Spleen (tissue), 11 donors: Measurements from ENCODE around the gene ASCL5. TPM values are rescaled to one million over a fixed set of nuclear protein-coding genes. Genes with fewer than 3 reads are reported as not detected.

Source experiments
- DNase-seq: peaks from one replicate; pipeline ENCODE4 v3.0.0-alpha.2; 2020
- H3K27ac ChIP-seq, 8 donors: fragments of 200-600 bp; sonication (generic) in 7 of 8; 1 replicate in 4 of 8; 2 replicates in 4 of 8; pipeline versions ENCODE4 v1.5.0 to v1.8.0; 2016 to 2021; ENCODE audit warnings: inconsistent platforms in 4 of 8, mild to moderate bottlenecking in 4 of 8, moderate library complexity in 1 of 8
- H3K27me3 ChIP-seq, 7 donors: fragments of 200-600 bp; sonication (generic) in 6 of 7; replicated peaks in 1 of 7; 1 replicate in 4 of 7; 2 replicates in 3 of 7; pipeline versions ENCODE4 v1.5.0 to v1.8.0; 2016 to 2021; ENCODE audit warnings: inconsistent platforms in 3 of 7, mild to moderate bottlenecking in 1 of 7
- H3K36me3 ChIP-seq, 6 donors: fragments of 200-600 bp; sonication (generic) in 5 of 6; 1 replicate in 4 of 6; 2 replicates in 2 of 6; pipeline versions ENCODE4 v1.5.0 to v1.8.0; 2016 to 2021; ENCODE audit warnings: inconsistent platforms in 2 of 6
- H3K4me1 ChIP-seq, 6 donors: fragments of 200-600 bp; sonication (generic) in 5 of 6; 1 replicate in 3 of 6; 2 replicates in 3 of 6; pipeline versions ENCODE4 v1.5.0 to v1.8.0; 2016 to 2021; ENCODE audit warnings: inconsistent platforms in 3 of 6
- H3K4me3 ChIP-seq, 8 donors: fragments of 200-600 bp; sonication (generic) in 7 of 8; 1 replicate in 4 of 8; 2 replicates in 4 of 8; pipeline versions ENCODE4 v1.5.0 to v1.8.0; 2016 to 2021; ENCODE audit warnings: inconsistent platforms in 4 of 8, mild to moderate bottlenecking in 4 of 8, moderate library complexity in 2 of 8
- H3K9me3 ChIP-seq, 8 donors: fragments of 200-600 bp; sonication (generic) in 7 of 8; 1 replicate in 4 of 8; 2 replicates in 4 of 8; pipeline versions ENCODE4 v1.5.0 to v1.8.0; 2016 to 2021; ENCODE audit warnings: inconsistent platforms in 4 of 8
- POLR2A ChIP-seq, 3 donors: fragments of 450-650 bp; IDR thresholded peaks; one replicate each; pipeline ENCODE4 v1.5.1; 2017; ENCODE audit warnings: antibody characterized with exemption in 3 of 3, mild to moderate bottlenecking in 1 of 3
- POLR2AphosphoS5 ChIP-seq, 3 donors: sonication (generic); formaldehyde crosslinking; IDR thresholded peaks; one replicate each; pipeline ENCODE4 v1.5.1; 2017; ENCODE audit warnings: antibody characterized with exemption in 3 of 3
- WGBS, 5 donors: extraction: QIAGEN DNeasy Blood & Tissue Kit in 3 of 5; methylation state at CpG; one replicate each; pipeline versions ENCODE4 v1.1.5 to v1.1.7; 2013 to 2018; 5-methylcytosine and 5-hydroxymethylcytosine counted together
- intact Hi-C: fragments of 100-400 bp; cut with DNase I; formaldehyde crosslinking; loops from one replicate; pipeline ENCODE4 v1.15.0; 2023; ENCODE audit warnings: low total_unique reads
- polyA plus RNA-seq, 3 donors: library from polyadenylated mRNA; stranded (reverse); fragments of 200-250 nt; gene quantifications; one replicate each; pipeline ENCODE4 v1.2.1, GENCODE V29; 2013
- total RNA-seq, 7 donors: library from RNA; depleted of rRNA in 3 of 7; stranded (reverse); fragments of >200 nt in 3 of 7; fragmentation: NEBNext Ultra II Directional in 4 of 7; extraction: Animal tissue kit (Norgen Biotek cat#: 25700) in 4 of 7; gene quantifications; one replicate each; pipeline versions ENCODE4 v1.1.0 to v1.2.1, GENCODE V29; 2016 to 2021
- TF ChIP-seq, protein P1 (sequence below), 11 experiments: fragments of 200-600 bp in 7 of 11; fragments of 450-650 bp in 4 of 11; sonication (generic) in 4 of 11; IDR thresholded peaks in 8 of 11; conservative IDR thresholded peaks in 3 of 11; 1 replicate in 7 of 11; 2 replicates in 4 of 11; pipeline versions ENCODE4 v1.4.0 to v1.8.0; 2016 to 2021; ENCODE audit warnings: antibody characterized with exemption in 11 of 11, inconsistent platforms in 4 of 11, mild to moderate bottlenecking in 1 of 11
- donor health status: healthy with polysubstance abuse.
- donor health status: DM: no; HTN: no; CAD: no; lungs with moderate emphysema.
- donor health status: DM: no; HTN: no; CAD: no.
- donor health status: Bipolar disorder and iron deficiency.
- donor health status: healthy.
- donor health status: DM: no; HTN: no; CAD: no.
- donor health status: DM: yes; HTN: yes; CAD: no.

ASCL5 gene
- total and polyA plus RNA-seq, 10 donors: 0.06 to 0.85 (median 0.09) TPM; not detected in 6

DNA sequence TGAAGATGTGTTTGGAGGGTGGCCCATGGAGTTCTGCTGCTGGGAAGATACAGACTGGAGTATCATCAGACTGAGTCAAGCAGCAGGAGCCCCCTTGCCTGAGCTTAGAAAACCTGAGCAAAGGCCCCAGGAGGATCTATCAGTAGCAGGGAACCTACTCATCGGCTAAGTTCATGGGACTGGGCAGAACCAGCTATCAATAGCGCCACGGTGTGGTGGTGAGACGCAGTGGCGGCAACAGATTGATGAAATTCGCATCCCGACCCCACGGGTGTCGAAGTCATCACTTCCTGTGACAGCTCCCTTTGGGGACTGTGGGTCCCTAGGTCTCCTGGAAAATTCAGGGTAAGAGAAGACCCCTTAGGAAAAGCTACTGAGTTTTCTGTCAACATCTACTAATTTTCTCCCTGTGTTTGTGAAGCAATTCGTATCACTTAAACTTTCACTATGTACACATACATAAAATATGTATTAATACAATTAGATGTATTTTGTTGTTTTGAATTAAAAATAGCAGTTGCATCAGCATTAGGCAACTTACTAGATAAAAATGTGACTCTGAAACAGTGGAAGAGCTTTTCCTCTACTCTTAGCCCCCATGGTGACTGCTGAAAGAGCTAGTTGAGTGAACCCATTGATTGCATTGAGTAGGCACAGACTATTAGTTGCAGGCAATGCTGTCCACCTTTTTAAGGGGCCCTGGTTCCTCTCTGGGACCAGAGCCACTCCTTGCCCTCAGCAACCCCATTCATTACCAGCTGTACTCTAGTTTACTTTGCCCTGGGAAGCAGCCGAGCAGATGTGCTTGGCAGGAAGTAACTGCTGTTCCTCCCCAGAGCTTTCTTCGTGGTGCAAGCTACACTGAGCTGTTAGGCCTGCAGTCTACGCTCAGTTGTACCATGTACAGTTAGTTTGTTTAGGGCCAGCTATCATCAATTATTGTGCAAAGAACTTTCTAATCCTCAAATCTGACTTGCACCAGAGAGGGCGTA, 7.5 kb downstream of the ASCL5 start:
- Histone ChIP-seq H3K27ac (no peak overlapping the region), H3K4me1 (peaks cover 0 to 20% (median 10%) of the 10 kb centered on the region in 6 donors), H3K27me3 (peaks cover 0 to 36% (median 14%) of the 10 kb centered on the region in 7 donors), H3K9me3 (no peaks in the 10 kb centered on the region), H3K4me3 (no peak overlapping the region), H3K36me3 (no peaks in the 10 kb centered on the region)
- no peak for DNase-seq
- TF ChIP-seq, protein P1, sequence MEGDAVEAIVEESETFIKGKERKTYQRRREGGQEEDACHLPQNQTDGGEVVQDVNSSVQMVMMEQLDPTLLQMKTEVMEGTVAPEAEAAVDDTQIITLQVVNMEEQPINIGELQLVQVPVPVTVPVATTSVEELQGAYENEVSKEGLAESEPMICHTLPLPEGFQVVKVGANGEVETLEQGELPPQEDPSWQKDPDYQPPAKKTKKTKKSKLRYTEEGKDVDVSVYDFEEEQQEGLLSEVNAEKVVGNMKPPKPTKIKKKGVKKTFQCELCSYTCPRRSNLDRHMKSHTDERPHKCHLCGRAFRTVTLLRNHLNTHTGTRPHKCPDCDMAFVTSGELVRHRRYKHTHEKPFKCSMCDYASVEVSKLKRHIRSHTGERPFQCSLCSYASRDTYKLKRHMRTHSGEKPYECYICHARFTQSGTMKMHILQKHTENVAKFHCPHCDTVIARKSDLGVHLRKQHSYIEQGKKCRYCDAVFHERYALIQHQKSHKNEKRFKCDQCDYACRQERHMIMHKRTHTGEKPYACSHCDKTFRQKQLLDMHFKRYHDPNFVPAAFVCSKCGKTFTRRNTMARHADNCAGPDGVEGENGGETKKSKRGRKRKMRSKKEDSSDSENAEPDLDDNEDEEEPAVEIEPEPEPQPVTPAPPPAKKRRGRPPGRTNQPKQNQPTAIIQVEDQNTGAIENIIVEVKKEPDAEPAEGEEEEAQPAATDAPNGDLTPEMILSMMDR (IDR thresholded peaks at IDR 0.05 in 8 of 11, conservative IDR thresholded peaks at IDR 0.05 in 3 of 11): peak; percentile 8 to 59 (median 27)
- no peak for TF ChIP-seq POLR2A (IDR thresholded peaks at IDR 0.05)
- TF ChIP-seq POLR2AphosphoS5 (IDR thresholded peaks at IDR 0.05): no peak
- intact Hi-C loops: no loop called here
- WGBS, 5 donors: 27 to 32% (median 29%) methylated on average over 14 of the region's 14 CpGs

DNA sequence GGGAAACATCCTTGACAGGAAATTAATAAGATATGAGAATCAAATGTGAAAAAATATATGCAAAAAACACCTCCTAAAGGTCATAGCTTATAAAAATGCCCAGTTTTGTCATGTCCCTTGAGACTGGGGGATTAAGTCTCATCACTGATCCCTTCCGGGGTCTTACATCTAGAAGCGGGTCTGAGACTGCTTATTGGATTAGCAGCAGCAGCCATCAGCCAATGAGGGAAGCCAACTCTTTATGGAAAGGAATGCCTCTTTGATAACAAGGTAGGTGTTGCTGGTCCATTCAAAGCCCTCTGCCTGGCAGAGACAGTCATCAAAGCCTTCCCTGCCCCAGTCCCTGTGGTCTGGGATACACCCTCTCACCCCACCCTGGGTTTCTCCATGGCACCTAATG, 10.9 kb downstream of the ASCL5 start:
- H3K36me3 ChIP-seq: no peaks in the 10 kb centered on the region
- no peak overlapping the region for H3K4me3 ChIP-seq
- no peak for DNase-seq
- H3K27me3 ChIP-seq: peaks cover 0 to 43% (median 14%) of the 10 kb centered on the region in 7 donors
- H3K27ac ChIP-seq: no peak overlapping the region
- intact Hi-C loops: no loop called here
- H3K9me3 ChIP-seq: no peaks in the 10 kb centered on the region
- 89 to 100% (median 97%) methylated on average over 2 of the region's 2 CpGs for WGBS, 5 donors
- TF ChIP-seq, protein P1 (IDR thresholded peaks at IDR 0.05 in 8 of 11, conservative IDR thresholded peaks at IDR 0.05 in 3 of 11): no peak
- no peak for TF ChIP-seq POLR2AphosphoS5 (IDR thresholded peaks at IDR 0.05)
- TF ChIP-seq POLR2A (IDR thresholded peaks at IDR 0.05): no peak
- peaks cover 5 to 29% (median 16%) of the 10 kb centered on the region in 6 donors for H3K4me1 ChIP-seq

DNA sequence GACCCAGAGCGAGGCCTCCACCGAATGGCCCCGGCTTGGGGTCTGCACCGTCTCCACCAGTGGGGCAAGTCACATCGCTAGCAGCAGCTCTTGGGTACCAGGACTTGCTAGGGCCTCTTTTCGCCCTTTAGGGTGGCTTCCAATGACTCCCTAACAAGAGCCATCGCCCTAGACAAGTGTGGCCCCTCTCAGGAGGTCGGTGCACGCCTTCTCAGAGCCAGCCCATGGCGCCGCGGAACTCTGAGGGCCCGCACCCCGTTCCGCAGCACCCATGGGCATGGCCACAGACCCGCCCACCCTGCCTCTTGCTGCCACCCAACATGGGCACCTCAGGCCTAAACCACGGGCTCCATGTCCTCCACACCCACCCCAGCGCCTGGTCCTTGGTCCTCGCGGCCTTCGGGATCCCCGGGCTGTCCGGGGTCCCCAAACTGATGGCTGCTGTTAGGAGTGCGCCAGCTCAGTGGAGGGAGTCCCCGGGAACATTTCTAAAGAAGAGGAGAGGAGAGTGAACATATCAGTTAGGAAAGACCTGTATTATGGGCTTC, 11.5 kb downstream of the ASCL5 start:
- intact Hi-C loops: no loop called here
- peak overlapping the region in 2 of 8 donors; percentile 60 to 80 for H3K4me3 ChIP-seq
- TF ChIP-seq POLR2A (IDR thresholded peaks at IDR 0.05): no peak
- TF ChIP-seq POLR2AphosphoS5 (IDR thresholded peaks at IDR 0.05): no peak
- TF ChIP-seq, protein P1 (IDR thresholded peaks at IDR 0.05 in 8 of 11, conservative IDR thresholded peaks at IDR 0.05 in 3 of 11): no peak
- peaks cover 0 to 43% (median 14%) of the 10 kb centered on the region in 7 donors for H3K27me3 ChIP-seq
- H3K9me3 ChIP-seq: no peaks in the 10 kb centered on the region
- H3K36me3 ChIP-seq: no peaks in the 10 kb centered on the region
- H3K27ac ChIP-seq: no peak overlapping the region
- WGBS, 5 donors: 93 to 98% (median 96%) methylated on average over 22 to 25 of the region's 25 CpGs
- no peak for DNase-seq
- H3K4me1 ChIP-seq: peaks cover 5 to 29% (median 16%) of the 10 kb centered on the region in 6 donors
